Thyroid gland (tissue), 4 donors: ENCODE data around the gene BCL10. TPM values are rescaled to one million over a fixed set of nuclear protein-coding genes. Genes with fewer than 3 reads are reported as not detected.

Source experiments
- DNase-seq, 2 donors: peaks; one replicate each; pipeline ENCODE4 v3.0.0-alpha.2; 2019
- H3K27ac ChIP-seq, 3 donors: fragments of 200-600 bp; sonication (generic); 1 replicate in 2 of 3; 2 replicates in 1 of 3; pipeline ENCODE4 v1.5.1; 2016 to 2019; ENCODE audit warnings: mild to moderate bottlenecking in 1 of 3, moderate library complexity in 1 of 3
- H3K27me3 ChIP-seq: fragments of 200-600 bp; sonication (generic); one replicate; pipeline ENCODE4 v1.5.1; 2019
- H3K36me3 ChIP-seq, 2 donors: fragments of 200-600 bp; sonication (generic); one replicate each; pipeline ENCODE4 v1.5.1; 2016 to 2019
- H3K4me1 ChIP-seq, 2 donors: fragments of 200-600 bp; sonication (generic); one replicate each; pipeline ENCODE4 v1.5.1; 2017 to 2019
- H3K4me3 ChIP-seq, 3 donors: fragments of 200-600 bp; sonication (generic); replicated peaks in 1 of 3; 1 replicate in 2 of 3; 2 replicates in 1 of 3; pipeline ENCODE4 v1.5.1; 2016; ENCODE audit warnings: mild to moderate bottlenecking in 1 of 3
- H3K9me3 ChIP-seq: fragments of 200-600 bp; sonication (generic); one replicate; pipeline ENCODE4 v1.5.1; 2017
- CTCF ChIP-seq, 6 experiments: fragments of 200-600 bp in 3 of 6; fragments of 450-650 bp in 3 of 6; sonication (generic) in 3 of 6; IDR thresholded peaks; one replicate each; pipeline ENCODE4 v1.5.1; 2016 to 2019; ENCODE audit warnings: antibody characterized with exemption in 6 of 6, mild to moderate bottlenecking in 2 of 6, inconsistent platforms in 1 of 6, moderate library complexity in 1 of 6
- POLR2A ChIP-seq, 2 donors: fragments of 450-650 bp; IDR thresholded peaks; one replicate each; pipeline ENCODE4 v1.6.1; 2017; ENCODE audit warnings: antibody characterized with exemption in 2 of 2, mild to moderate bottlenecking in 2 of 2, moderate library complexity in 1 of 2
- WGBS, 2 donors: methylation state at CpG; one replicate each; pipeline ENCODE4 v1.1.5; 2017; 5-methylcytosine and 5-hydroxymethylcytosine counted together
- intact Hi-C: fragments of 100-400 bp; cut with DNase I; formaldehyde crosslinking; loops from one replicate; pipeline ENCODE4 v1.15.1; 2023
- total RNA-seq, 4 donors: library from RNA; depleted of rRNA; stranded (reverse); fragments of >200 nt; gene quantifications; one replicate each; pipeline ENCODE4 v1.2.3, GENCODE V29; 2016

BCL10 gene
- total RNA-seq, 4 donors from 2014 or later: 13.6 to 28.5 (median 15.1) TPM

GRCh38 chr1:85320371-85321131 lies 44.1 kb upstream of the BCL10 start:
- H3K36me3 ChIP-seq: no peaks in the 10 kb centered on the region
- no peak for TF ChIP-seq POLR2A (IDR thresholded peaks at IDR 0.05)
- no peak for TF ChIP-seq CTCF (IDR thresholded peaks at IDR 0.05)
- intact Hi-C loops: no loop called here
- H3K27ac ChIP-seq: no peak overlapping the region
- no peaks in the 10 kb centered on the region for H3K4me1 ChIP-seq
- DNase-seq: no peak
- no peaks in the 10 kb centered on the region for H3K9me3 ChIP-seq
- H3K4me3 ChIP-seq: no peak overlapping the region
- no peaks in the 10 kb centered on the region for H3K27me3 ChIP-seq
- WGBS, 2 donors: 82 to 88% methylated on average over 2 of the region's 2 CpGs

GRCh38 chr1:85319931-85320330 lies 43.5 kb upstream of the BCL10 start:
- 78 to 84% methylated on average over 4 of the region's 4 CpGs for WGBS, 2 donors
- H3K27me3 ChIP-seq: no peaks in the 10 kb centered on the region
- no peak overlapping the region for H3K4me3 ChIP-seq
- no peaks in the 10 kb centered on the region for H3K9me3 ChIP-seq
- no peaks in the 10 kb centered on the region for H3K36me3 ChIP-seq
- intact Hi-C loops: no loop called here
- no peaks in the 10 kb centered on the region for H3K4me1 ChIP-seq
- TF ChIP-seq POLR2A (IDR thresholded peaks at IDR 0.05): no peak
- no peak for TF ChIP-seq CTCF (IDR thresholded peaks at IDR 0.05)
- no peak for DNase-seq
- H3K27ac ChIP-seq: no peak overlapping the region

GRCh38 chr1:85319491-85319890 lies 43.1 kb upstream of the BCL10 start:
- Histone ChIP-seq H3K27ac (no peak overlapping the region), H3K9me3 (no peaks in the 10 kb centered on the region), H3K4me1 (peaks cover 0 to 3% of the 10 kb centered on the region in 2 donors), H3K27me3 (no peaks in the 10 kb centered on the region), H3K36me3 (no peaks in the 10 kb centered on the region), H3K4me3 (no peak overlapping the region)
- intact Hi-C loops: no loop called here
- TF ChIP-seq CTCF (IDR thresholded peaks at IDR 0.05) (no peak), POLR2A (IDR thresholded peaks at IDR 0.05) (no peak)
- WGBS, 2 donors: 79 to 93% methylated on average over 3 of the region's 3 CpGs
- DNase-seq: no peak

- H3K27ac ChIP-seq: no peak overlapping the region
- H3K9me3 ChIP-seq: no peaks in the 10 kb centered on the region
- 97% methylated on average over 1 of the region's 1 CpG for WGBS, 2 donors
- no peaks in the 10 kb centered on the region for H3K27me3 ChIP-seq
- no peaks in the 10 kb centered on the region for H3K36me3 ChIP-seq
- peaks cover 7 to 14% of the 10 kb centered on the region in 2 donors for H3K4me1 ChIP-seq
- DNase-seq: no peak
- TF ChIP-seq CTCF (IDR thresholded peaks at IDR 0.05) (no peak), POLR2A (IDR thresholded peaks at IDR 0.05) (no peak)
- H3K4me3 ChIP-seq: no peak overlapping the region
- intact Hi-C loops: no loop called here
Measured at GRCh38 chr1:85318217-85318616, 41.8 kb upstream of the BCL10 start.

- intact Hi-C loops: no loop called here
- TF ChIP-seq CTCF (IDR thresholded peaks at IDR 0.05): no peak
- TF ChIP-seq POLR2A (IDR thresholded peaks at IDR 0.05): no peak
- no peaks in the 10 kb centered on the region for H3K36me3 ChIP-seq
- no peak overlapping the region for H3K4me3 ChIP-seq
- H3K27ac ChIP-seq: no peak overlapping the region
- peaks cover 7 to 14% of the 10 kb centered on the region in 2 donors for H3K4me1 ChIP-seq
- 82 to 84% methylated on average over 5 of the region's 5 CpGs for WGBS, 2 donors
- H3K9me3 ChIP-seq: no peaks in the 10 kb centered on the region
- no peak for DNase-seq
- no peaks in the 10 kb centered on the region for H3K27me3 ChIP-seq
Measured at GRCh38 chr1:85317560-85317959, 41.1 kb upstream of the BCL10 start.
